Measurements from ENCODE around the gene CSMD2. TPM values are rescaled to one million over a fixed set of nuclear protein-coding genes. Genes with fewer than 3 reads are reported as not detected.

CSMD2 gene
- total and polyA plus RNA-seq, 2 of the 8 experiments (the other 6 are each of a cell fraction or from before 2014, with no cell fraction given), result 7.0 to 14.7 TPM

DNA sequence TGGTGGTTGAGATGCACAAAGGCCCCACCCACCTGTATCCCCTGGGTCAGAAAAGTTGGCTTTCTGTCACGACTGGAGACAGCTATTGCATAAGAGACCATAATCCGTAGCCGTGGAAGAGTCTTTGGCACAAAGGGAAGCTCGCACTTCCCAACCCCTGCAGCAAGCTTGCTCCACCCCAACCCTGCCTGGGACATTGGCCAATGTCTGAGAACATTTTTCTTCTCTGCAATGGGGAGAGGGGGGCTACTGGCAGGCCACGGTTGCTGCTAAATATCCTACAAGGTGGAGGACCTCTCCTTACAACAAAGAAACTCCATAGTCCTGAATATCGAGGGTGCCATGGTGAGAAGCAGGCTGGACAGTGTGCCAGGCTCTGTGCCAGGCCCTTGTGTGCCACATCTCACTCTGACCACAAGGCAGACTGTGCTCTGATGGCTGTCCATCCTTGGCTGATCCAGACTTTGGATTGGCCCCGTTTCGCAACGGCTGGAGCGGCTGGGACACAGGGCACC, 104.1 kb downstream of the CSMD2 start:
- peaks cover 0 to 2% of the 10 kb centered on the region in 2 experiments; a peak in 1 of 4 replicates for H3K9me3 ChIP-seq (ENCODE audit: insufficient read depth in 2 of 2, low read depth in 1 of 2, low read length in 1 of 2)
- peak overlapping the region; percentile 11; the same call in 1 of the 2 replicates for H4K8ac ChIP-seq (ENCODE audit: extremely low read depth, insufficient read depth, low read length)
- no peaks in the 10 kb centered on the region for H3K23me2 ChIP-seq (ENCODE audit: low read depth, low read length)
- peaks cover 0 to 4% (median 0%) of the 10 kb centered on the region in 4 experiments; a peak in 1 of 8 replicates for H3K36me3 ChIP-seq (ENCODE audit: control insufficient read depth in 2 of 4, insufficient read depth in 4 of 4, low read length in 3 of 4)
- peaks cover 4 to 10% (median 6%) of the 10 kb centered on the region in 4 experiments; a peak in 6 of 7 replicates for H3K4me1 ChIP-seq (replicated peaks in 1 of 4; ENCODE audit: control insufficient read depth in 3 of 4, insufficient read depth in 4 of 4, low read length in 3 of 4)
- H2BK5ac ChIP-seq (ENCODE audit: low read depth, low read length), result no peak overlapping the region
- no peak overlapping the region for H3K56ac ChIP-seq (replicated peaks; ENCODE audit: insufficient read length, low read depth, low read length)
- H3K4me2 ChIP-seq (ENCODE audit: insufficient read depth in 1 of 2, low read depth in 2 of 2, low read length in 2 of 2), result no peak overlapping the region
- ChIA-PET CTCF (ENCODE audit: partially characterized antibody) (interaction anchor here (0.6 to 1.3 kb wide), 2 partner anchors 27 to 48 kb away, joined by 3 read pairs; no protein-coding TSS in a partner anchor), POLR2A (ENCODE audit: partially characterized antibody) (no interaction called here)
- H3K4ac ChIP-seq (replicated peaks; ENCODE audit: insufficient read length, low read depth, low read length), result no peak overlapping the region
- no peak overlapping the region for H2BK120ac ChIP-seq (replicated peaks; ENCODE audit: low read depth, low read length)
- H4K91ac ChIP-seq (replicated peaks; ENCODE audit: insufficient read length, low read length), result peak overlapping the region; percentile 48
- no peak overlapping the region for H2AK5ac ChIP-seq (ENCODE audit: low read depth, low read length)
- H3K18ac ChIP-seq (ENCODE audit: extremely low read depth, low read length), result no peak overlapping the region
- H3K23ac ChIP-seq (ENCODE audit: insufficient read length), result no peak overlapping the region
- no peak overlapping the region for H2BK12ac ChIP-seq (ENCODE audit: low read depth, low read length)
- FAIRE-seq (no peak), DNase-seq (ENCODE audit: low read depth in 1 of 2, low spot score in 2 of 2) (no peak)
- H2AFZ ChIP-seq (ENCODE audit: low read length), result no peak overlapping the region
- peaks cover 18% of the 10 kb centered on the region for H3K79me1 ChIP-seq (ENCODE audit: low read depth, low read length)
- H3K4me3 ChIP-seq (ENCODE audit: extremely low read depth in 1 of 4, insufficient read depth in 2 of 4, low read depth in 3 of 4, low read length in 4 of 4), result no peak overlapping the region
- 88% methylated on average over 10 of the region's 10 CpGs; no CpG with 5 or more reads in 1 of the 2 experiments for WGBS, 2 experiments (ENCODE audit: extremely low coverage in 1 of 2, insufficient coverage in 1 of 2, insufficient read length in 1 of 2, insufficient replicate concordance in 2 of 2, low coverage in 1 of 2, low lambda C conversion rate in 2 of 2, missing lambda C conversion rate in 1 of 2)
- no peak overlapping the region for H3K9ac ChIP-seq (replicated peaks in 1 of 4; ENCODE audit: extremely low read depth in 1 of 4, low read depth in 3 of 4, low read length in 3 of 4)
- no peak overlapping the region for H3K14ac ChIP-seq (ENCODE audit: insufficient read length)
- H4K5ac ChIP-seq (ENCODE audit: insufficient read length, low read depth, low read length), result no peak overlapping the region
- no peaks in the 10 kb centered on the region for H3K27me3 ChIP-seq (replicated peaks in 1 of 4; ENCODE audit: control insufficient read depth in 3 of 4, extremely low read depth in 1 of 4, insufficient read depth in 3 of 4, low read length in 3 of 4)
- no peak overlapping the region for H2BK15ac ChIP-seq (ENCODE audit: low read length)
- peaks cover 10 to 21% of the 10 kb centered on the region in 2 experiments for H4K20me1 ChIP-seq (replicated peaks in 1 of 2; ENCODE audit: control insufficient read depth in 1 of 2, insufficient read depth in 2 of 2, low read length in 2 of 2)
- H3K79me2 ChIP-seq (ENCODE audit: control insufficient read depth in 1 of 2, insufficient read depth in 2 of 2, low read length in 2 of 2), result peaks cover 0 to 25% of the 10 kb centered on the region in 2 experiments; a peak in 2 of 4 replicates
- no peak overlapping the region for H3K27ac ChIP-seq (ENCODE audit: low read depth, low read length)
- no peak overlapping the region for H2BK20ac ChIP-seq (ENCODE audit: low read length)
- TF ChIP-seq POLR2A (IDR thresholded peaks at IDR 0.05; ENCODE audit: control extremely low read depth in 1 of 2, low read depth in 2 of 2, low read length in 2 of 2) (no peak), HDAC6 (IDR thresholded peaks at IDR 0.05; ENCODE audit: low read depth, low read length) (no peak), CEBPB (IDR thresholded peaks at IDR 0.05; ENCODE audit: low read depth, low read length) (no peak), EZH2 (IDR thresholded peaks at IDR 0.05; ENCODE audit: low read depth, low read length, severe bottlenecking) (no peak), YY1 (IDR thresholded peaks at IDR 0.05; ENCODE audit: low read depth, low read length) (no peak), RNF2 (IDR thresholded peaks at IDR 0.05; ENCODE audit: borderline replicate concordance, low read depth, low read length, missing control alignments, poor library complexity, severe bottlenecking) (no peak), RBBP5 (IDR thresholded peaks at IDR 0.05; ENCODE audit: borderline replicate concordance, low read depth, low read length) (no peak), RFX5 (IDR thresholded peaks at IDR 0.05; ENCODE audit: borderline replicate concordance, low read depth, low read length) (no peak), SP4 (IDR thresholded peaks at IDR 0.05; ENCODE audit: low read length) (no peak), KDM4A (IDR thresholded peaks at IDR 0.05; ENCODE audit: low read depth, low read length, severe bottlenecking) (no peak), TAF1 (IDR thresholded peaks at IDR 0.05; ENCODE audit: low read depth, low read length) (no peak), BRCA1 (IDR thresholded peaks at IDR 0.05; ENCODE audit: low read depth, low read length) (no peak), TCF12 (IDR thresholded peaks at IDR 0.05; ENCODE audit: low read depth, low read length) (no peak)
- TF ChIP-seq, protein P1, sequence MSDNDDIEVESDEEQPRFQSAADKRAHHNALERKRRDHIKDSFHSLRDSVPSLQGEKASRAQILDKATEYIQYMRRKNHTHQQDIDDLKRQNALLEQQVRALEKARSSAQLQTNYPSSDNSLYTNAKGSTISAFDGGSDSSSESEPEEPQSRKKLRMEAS (IDR thresholded peaks at IDR 0.05), result no peak
